Astrocyte (in vitro differentiated cells and primary cell): ENCODE data around the gene RASD1. TPM values are rescaled to one million over a fixed set of nuclear protein-coding genes. Genes with fewer than 3 reads are reported as not detected.

Experiments
- DNase-seq: peaks from one replicate; pipeline ENCODE4 v3.0.0-alpha.2; 2010; ENCODE audit warnings: low read depth
- FAIRE-seq: peaks from 2 replicates; lab custom pipeline; 2011; peaks lifted over from hg19 to GRCh38; lab: Jason Lieb, UNC
- H2AFZ ChIP-seq: 2 replicates; pipeline ENCODE4 v1.6.0; 2012; ENCODE audit warnings: low read depth, low read length, inconsistent platforms
- H3K27ac ChIP-seq: 2 replicates; pipeline ENCODE4 v1.5.1; 2011; ENCODE audit warnings: low read depth, low read length, inconsistent platforms
- H3K27me3 ChIP-seq: 2 replicates; pipeline ENCODE4 v1.6.0; 2011; ENCODE audit warnings: low read length, inconsistent platforms; ENCODE audit not compliant: insufficient read depth
- H3K36me3 ChIP-seq: 2 replicates; pipeline ENCODE4 v1.5.1; 2011; ENCODE audit warnings: low read length, inconsistent platforms; ENCODE audit not compliant: insufficient read depth
- H3K4me1 ChIP-seq: 2 replicates; pipeline ENCODE4 v1.5.1; 2011; ENCODE audit warnings: low read length, inconsistent platforms; ENCODE audit not compliant: insufficient read depth
- H3K4me2 ChIP-seq: 2 replicates; pipeline ENCODE4 v1.6.0; 2012; ENCODE audit warnings: low read length, inconsistent platforms
- H3K4me3 ChIP-seq: 2 replicates; pipeline ENCODE4 v1.5.1; 2011; ENCODE audit warnings: low read depth, mild to moderate bottlenecking, low read length, inconsistent platforms; ENCODE audit not compliant: insufficient read depth
- H3K79me2 ChIP-seq: 2 replicates; pipeline ENCODE4 v1.6.0; 2012; ENCODE audit warnings: mild to moderate bottlenecking, low read length, inconsistent platforms; ENCODE audit not compliant: insufficient read depth
- H3K9ac ChIP-seq: 2 replicates; pipeline ENCODE4 v1.6.0; 2012; ENCODE audit warnings: mild to moderate bottlenecking, low read length, inconsistent platforms
- H3K9me3 ChIP-seq: 2 replicates; pipeline ENCODE4 v1.5.1; 2012; ENCODE audit warnings: low read depth, mild to moderate bottlenecking, low read length, inconsistent platforms; ENCODE audit not compliant: insufficient read depth
- H4K20me1 ChIP-seq: 2 replicates; pipeline ENCODE4 v1.6.0; 2012; ENCODE audit warnings: low read length, inconsistent platforms; ENCODE audit not compliant: insufficient read depth
- H3K27ac Mint-ChIP-seq: one replicate; pipeline ENCODE4 v1.8.0; 2021; ENCODE audit warnings: mild to moderate bottlenecking, mixed read lengths; ENCODE audit not compliant: unreplicated experiment
- H3K27me3 Mint-ChIP-seq: one replicate; pipeline ENCODE4 v1.8.0; 2021; ENCODE audit warnings: low read depth, mixed read lengths; ENCODE audit not compliant: unreplicated experiment
- H3K36me3 Mint-ChIP-seq: one replicate; pipeline ENCODE4 v1.8.0; 2021; ENCODE audit warnings: low read depth, mixed read lengths; ENCODE audit not compliant: unreplicated experiment
- H3K4me1 Mint-ChIP-seq: one replicate; pipeline ENCODE4 v1.8.0; 2021; ENCODE audit warnings: low read depth, mixed read lengths; ENCODE audit not compliant: unreplicated experiment
- H3K4me3 Mint-ChIP-seq: one replicate; pipeline ENCODE4 v1.8.0; 2021; ENCODE audit warnings: mild to moderate bottlenecking, moderate library complexity, mixed read lengths; ENCODE audit not compliant: unreplicated experiment
- H3K9me3 Mint-ChIP-seq: one replicate; pipeline ENCODE4 v1.8.0; 2021; ENCODE audit warnings: mild to moderate bottlenecking, mixed read lengths; ENCODE audit not compliant: unreplicated experiment
- CTCF ChIP-seq: IDR thresholded peaks from 2 replicates; pipeline ENCODE4 v1.5.1; 2011; ENCODE audit warnings: low read depth, mild to moderate bottlenecking, inconsistent platforms, low read length, moderate library complexity; ENCODE audit not compliant: insufficient read depth
- EZH2 ChIP-seq: IDR thresholded peaks from 2 replicates; pipeline ENCODE4 v1.6.1; 2012; ENCODE audit warnings: mild to moderate bottlenecking, low read length, inconsistent platforms; ENCODE audit not compliant: insufficient read depth
- total RNA-seq: library from RNA; stranded (reverse); gene quantifications from 2 replicates; pipeline ENCODE4 v1.2.1, GENCODE V29; 2021

Gene RASD1
- total RNA-seq, 1 donor from 2014 or later: 0.77 TPM

GRCh38 chr17:17537311-17538099 is 41.3 kb upstream of the RASD1 start:
- Mint-ChIP-seq H3K27me3 (peaks cover 15% of the 10 kb centered on the region), H3K4me1 (peaks cover 4% of the 10 kb centered on the region), H3K27ac (no peak overlapping the region), H3K9me3 (no peaks in the 10 kb centered on the region), H3K36me3 (peaks cover 2% of the 10 kb centered on the region), H3K4me3 (no peak overlapping the region)
- no peak for TF ChIP-seq EZH2
- TF ChIP-seq CTCF: no peak
- Histone ChIP-seq H3K9me3 (no peaks in the 10 kb centered on the region), H3K4me2 (no peak overlapping the region), H4K20me1 (peaks cover 16% of the 10 kb centered on the region), H3K4me3 (no peak overlapping the region), H3K27ac (no peak overlapping the region), H3K9ac (no peak overlapping the region), H3K27me3 (no peaks in the 10 kb centered on the region), H2AFZ (no peak overlapping the region), H3K4me1 (peaks cover 4% of the 10 kb centered on the region), H3K36me3 (no peaks in the 10 kb centered on the region), H3K79me2 (no peaks in the 10 kb centered on the region)
- no peak for FAIRE-seq
- DNase-seq: no peak

DNA sequence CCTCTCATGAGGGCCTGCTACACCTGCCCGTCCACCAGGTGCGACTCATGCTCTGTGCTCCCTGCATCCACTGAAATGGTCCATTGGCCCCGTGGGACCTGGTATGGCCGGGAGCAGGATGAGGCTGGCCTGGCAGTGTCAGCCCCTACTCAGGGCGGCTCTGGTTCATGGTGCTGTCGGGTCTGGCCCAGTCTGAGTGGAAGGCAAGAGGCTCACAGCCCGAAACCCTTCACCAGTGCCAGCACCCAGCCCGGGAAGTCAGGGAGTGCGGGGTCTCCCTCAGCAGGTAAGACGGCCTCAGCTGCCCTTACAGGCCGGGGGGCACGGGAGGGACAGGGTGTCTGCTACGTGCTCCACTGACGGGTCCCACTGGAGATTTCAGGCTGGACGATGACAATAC is 40.5 kb upstream of the RASD1 start:
- Mint-ChIP-seq H3K4me3 (no peak overlapping the region), H3K9me3 (no peaks in the 10 kb centered on the region), H3K36me3 (no peaks in the 10 kb centered on the region), H3K4me1 (peaks cover 4% of the 10 kb centered on the region), H3K27me3 (peaks cover 12% of the 10 kb centered on the region), H3K27ac (no peak overlapping the region)
- DNase-seq: no peak
- Histone ChIP-seq H3K4me1 (peaks cover 4% of the 10 kb centered on the region), H2AFZ (no peak overlapping the region), H4K20me1 (peaks cover 16% of the 10 kb centered on the region), H3K36me3 (no peaks in the 10 kb centered on the region), H3K27me3 (no peaks in the 10 kb centered on the region), H3K9ac (no peak overlapping the region), H3K9me3 (no peaks in the 10 kb centered on the region), H3K4me3 (no peak overlapping the region), H3K4me2 (no peak overlapping the region), H3K27ac (no peak overlapping the region), H3K79me2 (no peaks in the 10 kb centered on the region)
- FAIRE-seq: no peak
- TF ChIP-seq CTCF: no peak
- TF ChIP-seq EZH2: no peak

DNA sequence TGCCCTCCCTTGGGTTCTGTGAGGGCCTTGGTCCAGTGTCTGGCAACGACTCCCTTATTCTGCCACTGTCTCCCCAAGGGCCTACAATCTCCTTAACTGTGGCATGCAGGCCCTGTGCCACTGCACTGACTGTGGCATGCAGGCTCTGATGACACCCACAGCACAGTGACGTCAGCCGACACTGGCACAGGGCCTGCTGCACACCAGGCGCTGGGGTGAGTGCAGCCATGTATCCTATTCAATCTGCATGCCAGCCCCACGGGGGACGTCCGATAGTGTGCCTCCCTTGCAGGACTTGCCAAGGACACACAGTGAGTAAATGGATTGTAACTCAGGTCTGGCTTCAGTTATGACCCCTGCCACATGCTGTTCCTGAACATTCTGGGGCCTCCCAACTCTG is 39.8 kb upstream of the RASD1 start:
- H3K27ac Mint-ChIP-seq: no peak overlapping the region
- FAIRE-seq: no peak

More for the DNA sequence above, 39.8 kb upstream of the RASD1 start:
- H3K9me3 Mint-ChIP-seq: no peaks in the 10 kb centered on the region
- peaks cover 4% of the 10 kb centered on the region for H3K4me1 ChIP-seq
- no peaks in the 10 kb centered on the region for H3K36me3 Mint-ChIP-seq
- peaks cover 16% of the 10 kb centered on the region for H4K20me1 ChIP-seq
- no peak overlapping the region for H3K4me2 ChIP-seq
- no peaks in the 10 kb centered on the region for H3K9me3 ChIP-seq
- H3K36me3 ChIP-seq: no peaks in the 10 kb centered on the region
- TF ChIP-seq CTCF (no peak), EZH2 (no peak)
- no peak overlapping the region for H3K27ac ChIP-seq
- H3K27me3 Mint-ChIP-seq: peaks cover 9% of the 10 kb centered on the region
- DNase-seq: peak; percentile 42
- H3K4me3 Mint-ChIP-seq: no peak overlapping the region
- no peaks in the 10 kb centered on the region for H3K79me2 ChIP-seq
- no peak overlapping the region for H3K4me3 ChIP-seq
- no peak overlapping the region for H2AFZ ChIP-seq
- H3K9ac ChIP-seq: no peak overlapping the region
- peaks cover 4% of the 10 kb centered on the region for H3K4me1 Mint-ChIP-seq
- no peaks in the 10 kb centered on the region for H3K27me3 ChIP-seq
